GM23248 (cell line): ENCODE results near the gene TCP11.

ENCODE experiments used
- EZH2 ChIP-seq: fragments of 200-600 bp; sonication (generic); IDR thresholded peaks from 2 replicates; pipeline ENCODE4 v1.6.1; 2018; ENCODE audit warnings: antibody characterized with exemption, mild to moderate bottlenecking; ENCODE audit not compliant: insufficient read depth, poor library complexity, severe bottlenecking
- EZH2phosphoT487 ChIP-seq: fragments of 200-600 bp; sonication (generic); IDR thresholded peaks from 2 replicates; pipeline ENCODE4 v1.6.1; 2018; ENCODE audit warnings: antibody characterized with exemption, moderate library complexity, mild to moderate bottlenecking, low read depth; ENCODE audit not compliant: insufficient read depth

GRCh38 chr6:35186571-35186970 is 45.4 kb upstream of the TCP11 start:
- no peak for TF ChIP-seq EZH2
- TF ChIP-seq EZH2phosphoT487: no peak
